ENCODE results near the gene STRBP. TPM values are rescaled to one million over a fixed set of nuclear protein-coding genes. Genes with fewer than 3 reads are reported as not detected.

STRBP gene
- total RNA-seq, 2 donors from 2014 or later, result 10.0 to 12.6 TPM

GRCh38 chr9:123162791-123163345, 105.5 kb downstream of the STRBP start:
- H3K4me1 ChIP-seq, result no peaks in the 10 kb centered on the region
- TF ChIP-seq CTCF (IDR thresholded peaks at IDR 0.05), result no peak
- H3K9me3 ChIP-seq, result no peaks in the 10 kb centered on the region
- H3K4me3 ChIP-seq, result no peak overlapping the region
- DNase-seq (ENCODE audit: low spot score), result no peak
- no peaks in the 10 kb centered on the region for H3K36me3 ChIP-seq
- H3K27ac ChIP-seq, result no peak overlapping the region
- no peaks in the 10 kb centered on the region for H3K27me3 ChIP-seq

GRCh38 chr9:123162360-123162759, 106.0 kb downstream of the STRBP start:
- DNase-seq (ENCODE audit: low spot score), result no peak
- Histone ChIP-seq H3K27ac (no peak overlapping the region), H3K36me3 (no peaks in the 10 kb centered on the region), H3K4me1 (no peaks in the 10 kb centered on the region), H3K4me3 (no peak overlapping the region), H3K9me3 (no peaks in the 10 kb centered on the region), H3K27me3 (no peaks in the 10 kb centered on the region)
- TF ChIP-seq CTCF (IDR thresholded peaks at IDR 0.05), result no peak

- no peaks in the 10 kb centered on the region for H3K4me1 ChIP-seq
- H3K4me3 ChIP-seq, result no peak overlapping the region
- no peak for TF ChIP-seq CTCF (IDR thresholded peaks at IDR 0.05)
- H3K9me3 ChIP-seq, result no peaks in the 10 kb centered on the region
- H3K36me3 ChIP-seq, result no peaks in the 10 kb centered on the region
- no peak for DNase-seq (ENCODE audit: low spot score)
- no peak overlapping the region for H3K27ac ChIP-seq
- H3K27me3 ChIP-seq, result no peaks in the 10 kb centered on the region
These were observed 111.2 kb downstream of the STRBP start for GRCh38 chr9:123157221-123157620.

- H3K36me3 ChIP-seq, result no peaks in the 10 kb centered on the region
These were observed 117.5 kb downstream of the STRBP start for GRCh38 chr9:123150708-123151503.

GRCh38 chr9:123149067-123149466, 119.3 kb downstream of the STRBP start:
- no peak overlapping the region for H3K27ac ChIP-seq
- no peak overlapping the region for H3K4me3 ChIP-seq
- H3K4me1 ChIP-seq, result no peaks in the 10 kb centered on the region
- TF ChIP-seq CTCF (IDR thresholded peaks at IDR 0.05), result no peak
- DNase-seq (ENCODE audit: low spot score), result no peak
- no peaks in the 10 kb centered on the region for H3K36me3 ChIP-seq
- H3K27me3 ChIP-seq, result no peaks in the 10 kb centered on the region
- H3K9me3 ChIP-seq, result no peaks in the 10 kb centered on the region

More at GRCh38 chr9:123150708-123151503, 117.5 kb downstream of the STRBP start:
- no peaks in the 10 kb centered on the region for H3K4me1 ChIP-seq
- TF ChIP-seq CTCF (IDR thresholded peaks at IDR 0.05), result no peak
- DNase-seq (ENCODE audit: low spot score), result no peak
- no peaks in the 10 kb centered on the region for H3K9me3 ChIP-seq
- H3K27ac ChIP-seq, result no peak overlapping the region
- no peaks in the 10 kb centered on the region for H3K27me3 ChIP-seq
- no peak overlapping the region for H3K4me3 ChIP-seq
